Head of caudate nucleus (tissue), 42 donors: Measurements from ENCODE around the gene TRIM44.
"Not testable (repeated sequence)": the region's sequence is repeated elsewhere in the genome, so short reads cannot be mapped to it uniquely, and the experiment has no call there.

ENCODE experiments used
- DNase-seq, 42 donors: peaks; one replicate each; pipeline versions ENCODE4 v3.0.0 to v3.0.0-alpha.2; 2020 to 2021; ENCODE audit warnings: mixed read lengths in 7 of 42
- intact Hi-C: fragments of 100-400 bp; cut with DNase I; formaldehyde crosslinking; loops from one replicate; pipeline ENCODE4 v1.15.0; 2022

The TRIM44 gene

DNA sequence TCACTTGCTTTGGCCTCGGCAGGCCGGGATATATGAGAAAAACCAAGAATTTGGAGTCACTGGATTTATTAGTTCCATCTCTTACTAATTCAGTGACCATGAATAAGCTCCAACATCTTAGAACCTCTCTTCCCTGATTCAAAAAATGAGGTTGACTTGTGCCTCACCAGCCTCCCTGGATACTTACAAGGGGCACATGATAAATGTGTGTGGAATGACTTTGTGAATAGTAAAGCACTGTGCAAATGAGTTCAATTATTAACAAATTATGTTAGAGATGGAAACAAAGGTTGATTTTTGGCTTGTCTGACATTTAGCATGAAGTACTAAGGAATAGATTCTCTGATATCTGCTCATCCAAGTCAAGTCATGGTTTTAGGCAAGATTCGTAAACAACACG is 104.1 kb downstream of the TRIM44 start:
- no peak for DNase-seq

DNA sequence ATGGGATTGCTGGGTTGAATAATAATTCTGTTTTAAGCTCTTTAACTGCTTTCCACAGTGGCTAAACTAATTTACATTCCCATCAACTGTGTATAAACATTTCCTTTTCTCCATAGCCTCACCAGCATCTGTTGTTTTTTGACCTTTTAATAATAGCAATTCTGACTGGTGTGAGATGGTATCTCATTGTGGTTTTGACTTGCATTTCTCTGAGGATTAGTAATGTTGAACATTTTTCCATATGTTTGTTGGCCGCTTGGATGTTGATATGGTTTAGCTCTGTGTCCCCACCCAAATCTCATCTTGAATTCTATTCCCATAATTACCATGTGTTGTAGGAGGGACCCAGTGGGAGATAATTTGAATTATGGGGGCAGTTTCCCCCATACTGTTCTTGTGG is 107.8 kb downstream of the TRIM44 start:
- DNase-seq, intact Hi-C loops: not testable (repeated sequence)

More for the DNA sequence above, 104.1 kb downstream of the TRIM44 start:
- intact Hi-C loops = no loop called here

DNA sequence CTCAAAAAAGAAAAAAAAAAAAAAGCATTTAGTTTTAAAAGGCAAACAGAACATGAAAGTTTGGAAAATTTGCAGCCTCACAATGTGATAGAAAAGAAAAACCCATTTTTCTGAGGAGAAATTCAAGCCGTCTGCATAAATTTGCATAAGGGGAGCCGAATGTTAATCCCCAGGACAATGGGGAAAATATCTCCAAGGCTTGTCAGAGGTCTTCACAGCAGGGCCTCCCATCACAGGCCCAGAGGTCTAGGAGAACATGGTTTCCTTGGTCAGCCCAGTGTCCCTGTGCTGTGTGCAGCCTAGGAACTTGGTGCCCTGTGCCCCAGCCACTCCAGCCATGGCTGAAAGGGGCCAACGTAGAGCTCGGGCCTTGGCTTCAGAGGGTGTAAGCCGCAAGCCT is 109.1 kb downstream of the TRIM44 start:
- intact Hi-C loops = no loop called here
- DNase-seq = no peak

DNA sequence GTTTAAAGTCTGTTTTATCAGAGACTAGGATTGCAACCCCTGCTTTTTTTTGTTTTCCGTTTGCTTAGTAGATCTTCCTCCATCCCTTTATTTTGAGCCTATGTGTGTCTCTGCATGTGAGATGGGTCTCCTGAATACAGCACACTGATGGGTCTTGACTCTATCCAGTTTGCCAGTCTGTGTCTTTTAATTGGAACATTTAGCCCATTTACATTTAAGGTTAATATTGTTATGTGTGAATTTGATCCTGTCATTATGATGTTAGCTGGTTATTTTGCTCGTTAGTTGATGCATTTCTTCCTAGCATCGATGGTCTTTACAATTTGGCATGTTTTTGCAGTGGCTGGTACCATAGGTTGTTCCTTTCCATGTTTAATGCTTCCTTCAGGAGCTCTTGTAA is 114.7 kb downstream of the TRIM44 start:
- intact Hi-C loops, DNase-seq: not testable (repeated sequence)

DNA sequence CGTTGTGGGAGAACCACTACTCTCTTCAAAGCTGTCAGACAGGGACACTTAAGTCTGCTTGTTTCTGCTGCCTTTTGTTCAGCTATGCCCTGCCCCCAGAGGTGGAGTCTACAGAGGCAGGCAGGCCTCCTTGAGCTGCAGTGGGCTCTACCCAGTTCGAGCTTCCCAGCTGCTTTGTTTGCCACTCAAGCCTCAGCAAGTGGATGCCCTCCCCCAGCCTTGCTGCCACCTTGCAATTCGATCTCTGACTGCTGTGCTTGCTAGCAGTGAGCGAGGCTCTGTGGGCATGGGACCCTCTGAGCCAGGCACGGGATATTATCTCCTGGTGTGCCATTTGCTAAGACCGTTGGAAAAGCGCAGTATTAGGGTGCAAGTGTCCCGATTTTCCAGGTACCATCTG is 116.4 kb downstream of the TRIM44 start:
- intact Hi-C loops, DNase-seq: not testable (repeated sequence)

DNA sequence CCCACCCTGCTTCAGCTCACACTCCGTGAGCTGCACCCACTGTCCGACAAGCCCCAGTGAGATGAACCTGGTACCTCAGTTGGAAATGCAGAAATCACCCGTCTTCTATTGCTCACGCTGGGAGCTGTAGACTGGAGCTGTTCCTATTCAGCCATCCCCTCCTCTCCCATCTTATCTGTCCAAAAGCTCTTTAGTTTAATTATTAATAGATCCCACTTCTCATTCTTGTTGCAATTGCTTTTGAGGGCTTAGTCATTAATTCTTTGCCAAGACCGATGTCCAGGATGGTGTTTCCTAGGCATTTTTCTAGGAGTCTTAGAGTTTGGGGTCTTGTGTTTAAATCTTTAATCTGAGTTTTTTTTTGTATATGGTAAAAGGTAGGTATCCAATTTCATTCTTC is 116.8 kb downstream of the TRIM44 start:
- intact Hi-C loops = no loop called here

DNA sequence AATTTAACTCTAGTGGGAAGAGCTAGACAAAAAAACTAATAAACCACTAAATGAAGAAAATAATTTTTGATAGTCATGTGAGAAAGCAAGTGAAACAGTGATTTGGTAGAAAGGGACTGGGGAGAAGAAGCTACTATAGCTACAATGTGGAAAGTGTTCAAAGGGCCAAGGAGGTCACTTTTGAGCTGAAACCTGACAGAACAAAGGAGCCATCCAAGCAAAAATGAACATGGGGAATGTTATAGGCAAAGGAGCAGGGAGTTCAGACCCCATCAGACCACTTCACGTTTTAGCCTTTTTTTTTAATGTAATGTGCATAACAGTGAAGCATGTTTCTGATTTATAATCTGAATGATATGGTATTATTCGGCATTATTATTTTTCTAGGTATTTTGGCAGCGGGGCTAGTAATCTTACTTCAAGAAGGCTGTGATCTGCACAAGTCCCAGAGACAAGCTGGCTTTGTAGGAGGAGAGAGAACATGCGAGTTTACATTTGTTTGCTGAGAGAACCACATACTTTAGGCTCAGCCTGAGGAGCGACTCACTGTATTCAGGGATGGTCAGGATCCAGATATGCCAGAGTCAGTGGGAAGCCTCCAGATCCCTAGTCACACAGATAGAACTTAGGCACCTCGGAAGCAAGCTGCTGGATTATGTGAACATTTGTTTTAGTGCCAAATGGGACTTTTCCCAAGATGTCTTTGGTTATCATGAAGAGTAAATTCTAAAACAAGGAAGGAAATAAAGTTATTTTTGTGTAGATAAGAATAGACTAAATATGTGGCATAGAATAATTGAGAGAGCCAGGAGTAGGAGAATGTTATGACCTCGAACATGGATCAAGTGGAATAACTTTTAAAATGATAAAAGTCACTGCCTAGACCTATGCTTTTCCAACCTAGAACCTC is 118.6 kb downstream of the TRIM44 start:
- no peak for DNase-seq
- intact Hi-C loops = no loop called here

More for the DNA sequence above, 116.8 kb downstream of the TRIM44 start:
- DNase-seq = no peak

DNA sequence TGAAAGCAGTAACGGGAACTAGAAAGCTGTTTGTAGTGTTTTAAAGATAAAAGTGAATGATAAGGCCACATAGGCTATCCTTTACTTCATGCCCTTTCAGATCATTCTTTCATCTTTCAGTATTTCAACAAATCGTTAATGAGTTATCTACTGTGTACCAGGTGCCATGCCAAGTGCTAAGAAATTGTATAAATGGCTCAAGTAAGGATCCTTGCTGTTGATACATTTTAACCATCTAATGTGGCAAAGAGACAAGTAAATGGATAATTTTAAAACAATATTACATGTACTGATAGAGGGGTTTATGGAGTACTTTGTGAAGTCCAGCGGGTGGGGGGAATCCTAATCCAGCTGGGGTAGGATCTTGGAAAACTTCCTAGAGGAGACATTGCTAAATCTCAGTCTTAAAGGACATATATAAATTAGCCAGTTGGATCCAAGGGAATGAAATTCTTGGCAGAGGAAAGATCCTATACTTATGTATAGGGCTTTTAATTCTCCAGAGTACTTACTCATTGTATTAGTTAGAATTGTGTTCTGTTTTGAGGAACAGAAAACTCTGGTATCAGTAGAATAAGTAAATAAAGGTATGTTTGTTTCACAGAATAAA is 119.4 kb downstream of the TRIM44 start:
- no peak for DNase-seq

DNA sequence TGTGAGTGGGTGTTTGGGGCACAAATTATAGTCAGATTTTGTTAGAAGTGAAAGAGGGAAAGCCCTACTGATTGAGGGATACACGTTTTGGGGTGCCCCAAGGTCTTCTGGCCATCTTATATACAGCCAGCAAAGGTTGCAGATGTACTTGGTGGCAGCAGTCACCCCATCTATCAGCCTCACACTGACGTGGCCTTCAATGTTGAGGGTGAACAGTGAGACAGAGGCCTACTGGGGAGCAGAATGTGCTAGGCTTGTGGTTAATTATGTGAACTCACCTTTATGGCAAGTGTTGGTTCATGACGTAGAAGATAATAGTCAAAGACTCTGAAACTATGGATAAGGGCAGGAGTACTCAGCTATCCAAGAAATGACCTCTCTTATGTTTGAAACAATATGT is 121.2 kb downstream of the TRIM44 start:
- intact Hi-C loops = no loop called here
- DNase-seq = no peak

More for the DNA sequence above, 119.4 kb downstream of the TRIM44 start:
- intact Hi-C loops = no loop called here

DNA sequence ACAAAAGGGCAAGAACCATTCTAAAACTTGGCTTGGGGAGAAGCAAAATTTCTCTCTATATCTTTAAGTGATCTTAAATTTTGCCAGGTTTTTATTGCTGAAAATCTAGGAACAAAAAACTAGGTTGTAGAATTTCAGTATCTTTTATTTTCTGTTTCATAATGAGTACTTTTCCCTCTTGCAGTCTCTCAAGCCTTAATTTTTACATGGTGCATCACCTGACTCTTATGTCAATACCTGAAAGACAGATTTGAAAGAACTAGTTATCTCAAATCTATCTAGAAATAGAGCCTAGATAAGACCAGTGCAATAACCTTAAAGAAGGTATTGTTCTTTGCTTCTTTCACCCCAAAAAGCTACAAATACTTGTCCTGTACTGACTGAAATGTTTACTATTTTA is 122.1 kb downstream of the TRIM44 start:
- DNase-seq = no peak

DNA sequence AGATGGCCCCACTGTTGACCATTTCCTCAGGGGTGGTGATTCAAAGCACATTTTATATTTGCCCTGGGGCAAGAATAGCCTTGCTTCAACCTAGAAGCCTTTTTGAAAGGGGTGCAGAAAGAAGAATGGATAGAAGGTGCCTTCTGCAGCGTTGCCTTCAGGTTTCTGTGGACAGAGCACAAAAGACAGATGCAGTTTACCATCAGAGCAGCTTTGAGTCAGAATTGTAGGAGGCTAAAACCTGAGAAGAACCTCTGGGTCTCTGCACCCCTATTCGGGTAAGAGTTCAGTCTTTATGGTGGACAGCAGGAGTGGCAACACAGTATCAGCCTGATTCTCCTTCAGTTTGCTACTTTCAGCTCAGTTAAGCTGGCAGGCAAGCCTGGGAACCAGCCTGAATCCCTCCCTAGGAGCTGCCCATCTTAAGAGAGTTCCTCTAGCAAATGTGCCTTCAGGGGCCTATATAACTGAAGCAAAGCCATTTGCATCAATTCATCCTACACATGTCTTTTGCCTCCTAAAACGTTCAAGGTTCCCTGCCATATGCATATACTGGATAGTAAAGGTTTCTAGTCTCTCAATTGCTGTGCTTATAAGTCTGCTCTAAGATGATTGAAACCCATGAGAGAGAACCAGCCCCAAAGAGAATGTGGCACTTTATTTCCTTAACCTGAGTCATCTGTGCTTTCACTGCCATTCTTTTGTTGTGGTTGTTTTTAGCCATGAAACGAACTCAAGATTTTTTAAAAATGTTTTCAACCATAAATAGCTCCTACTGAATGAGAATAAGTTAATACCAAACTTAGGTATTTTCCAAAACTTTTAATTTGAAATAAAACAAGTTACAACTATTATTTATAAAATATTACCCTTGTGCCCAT is 123.0 kb downstream of the TRIM44 start:
- intact Hi-C loops = no loop called here
- DNase-seq = no peak

More for the DNA sequence above, 122.1 kb downstream of the TRIM44 start:
- intact Hi-C loops = no loop called here

DNA sequence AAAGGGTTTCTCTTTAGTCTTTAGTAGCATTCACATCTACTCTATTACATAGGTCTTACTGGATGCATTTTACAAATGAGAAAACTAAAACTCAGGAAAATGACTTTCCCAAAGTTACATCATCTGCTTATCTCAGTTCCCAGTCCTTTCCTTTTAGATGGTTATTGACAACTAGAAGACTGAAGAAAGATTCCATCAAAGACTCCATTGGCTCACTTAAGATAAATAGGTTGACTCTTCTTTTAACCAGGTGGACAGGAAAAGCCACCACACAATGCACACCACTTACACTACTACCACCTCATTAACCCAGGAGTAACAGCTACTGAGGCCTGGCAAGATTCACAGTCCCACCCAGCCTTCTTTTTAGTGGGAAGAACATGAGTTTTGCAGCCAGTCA is 123.6 kb downstream of the TRIM44 start:
- no peak for DNase-seq
- intact Hi-C loops = no loop called here

DNA sequence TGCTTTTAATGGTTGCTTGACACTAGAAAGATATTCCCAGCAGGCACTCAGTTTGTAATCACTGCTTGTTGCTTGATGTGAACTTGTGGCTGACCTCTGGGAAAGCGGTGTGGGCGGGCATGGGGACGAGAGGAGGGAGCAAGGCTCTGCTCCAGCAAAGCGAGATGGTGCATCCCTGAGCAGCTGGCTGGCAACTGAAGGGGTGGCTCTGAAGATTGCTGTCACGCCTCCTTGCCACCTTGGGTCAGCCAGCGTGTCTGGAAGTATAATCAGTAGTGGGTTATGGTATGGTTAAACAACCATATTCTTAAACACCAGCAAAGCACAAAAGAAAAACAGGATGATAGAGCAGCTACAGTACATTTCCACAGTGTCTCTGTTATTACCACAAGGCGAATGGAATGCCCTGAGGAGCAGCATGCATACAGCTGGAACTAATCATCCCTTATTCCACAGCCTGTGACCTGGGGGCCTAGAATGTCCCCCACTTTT is 124.5 kb downstream of the TRIM44 start:
- DNase-seq = peak in 3 of 42 donors; percentile 5 to 8 (median 7)
- intact Hi-C loops = no loop called here

DNA sequence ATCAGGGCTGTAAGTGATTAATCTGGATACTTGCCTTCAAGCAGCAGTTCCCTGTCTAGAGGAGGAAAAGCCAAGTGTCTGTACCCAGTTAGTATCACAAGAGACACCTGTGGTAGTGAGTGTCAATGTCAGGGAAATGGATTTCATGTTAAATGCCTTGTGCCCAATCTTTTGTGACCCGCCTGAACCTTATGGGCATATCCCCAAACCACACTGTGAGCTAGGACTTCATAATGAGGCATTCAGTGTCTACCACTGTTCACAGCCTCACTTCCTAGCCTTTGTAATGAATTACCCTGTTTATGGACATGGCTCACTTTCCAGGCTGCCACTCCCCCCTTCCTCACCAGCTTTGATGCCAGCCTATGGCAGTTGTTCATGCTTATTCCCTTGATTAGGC is 125.1 kb downstream of the TRIM44 start:
- intact Hi-C loops = no loop called here
- peak in 8 of 42 donors; percentile 12 to 56 (median 20) for DNase-seq

DNA sequence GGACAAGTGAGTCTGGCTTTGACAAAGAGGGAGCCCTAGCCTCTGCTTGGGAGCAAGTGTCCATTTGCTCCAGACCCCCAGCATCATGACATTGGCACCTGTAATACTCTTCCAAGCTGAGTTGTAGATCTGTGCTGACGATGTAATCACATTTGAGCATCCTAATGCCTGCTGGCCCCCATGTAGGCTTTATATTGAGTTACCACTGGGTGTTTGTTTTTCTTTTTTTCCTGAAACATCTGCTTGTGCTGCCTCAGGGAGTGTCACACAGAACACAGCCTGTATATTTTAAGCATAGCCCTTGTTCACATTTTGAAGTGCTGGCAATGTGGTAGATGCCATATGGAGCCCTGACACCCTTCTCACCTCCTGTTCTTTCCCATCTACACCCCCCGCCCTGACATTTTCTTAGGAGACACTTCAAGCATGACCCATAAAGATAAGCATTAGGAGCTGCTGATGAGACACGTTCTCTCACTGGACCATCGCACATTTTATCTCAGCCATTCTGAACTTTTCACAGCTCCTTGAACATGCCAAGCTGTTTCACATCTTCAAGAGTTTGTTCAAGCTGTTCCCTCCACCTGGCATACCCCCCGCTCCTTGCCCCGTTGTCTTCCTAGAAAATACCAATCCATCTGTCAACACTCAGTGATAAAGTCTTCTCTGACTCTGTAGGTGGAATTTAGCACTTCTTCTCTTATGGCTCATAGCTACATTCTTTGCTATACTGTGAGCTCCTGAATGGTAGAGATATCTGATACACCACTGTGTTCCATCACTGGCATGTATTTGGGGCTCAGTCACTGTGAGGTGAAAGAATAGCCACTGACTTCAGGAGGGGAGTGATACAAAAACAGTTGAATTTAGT is 128.7 kb downstream of the TRIM44 start:
- intact Hi-C loops = no loop called here
- no peak for DNase-seq

DNA sequence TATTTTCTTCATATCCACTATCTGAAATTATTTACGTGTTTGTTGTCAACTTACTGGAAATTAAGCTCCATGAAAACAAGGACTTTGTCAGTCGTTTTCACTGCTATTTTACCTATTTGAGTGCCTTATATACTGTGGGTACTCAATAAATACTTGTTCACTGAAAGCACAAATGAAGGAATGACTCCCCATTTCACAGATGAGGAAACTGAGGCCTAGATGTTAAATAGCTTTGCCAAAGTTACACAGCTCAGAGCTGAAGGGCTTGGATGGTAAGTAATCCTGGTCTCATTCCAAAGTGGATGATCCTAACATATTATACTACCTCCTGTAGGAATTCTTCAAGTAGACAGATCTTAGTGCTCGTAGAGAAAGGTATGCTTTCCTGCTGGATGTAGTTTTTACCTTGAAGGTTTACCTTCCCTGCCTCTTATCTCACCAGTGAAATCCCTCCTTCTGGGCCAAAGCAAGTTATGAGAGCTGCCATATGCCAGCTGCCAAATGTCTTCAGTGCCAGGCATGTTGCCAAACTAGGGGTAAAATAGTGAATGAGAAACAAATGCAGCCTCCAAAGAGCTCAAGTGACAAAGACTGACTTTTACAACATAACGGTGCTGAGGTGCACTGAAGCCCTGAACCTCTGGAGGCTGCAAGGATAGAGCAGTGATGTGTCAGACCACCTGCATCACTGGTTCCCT is 129.7 kb downstream of the TRIM44 start:
- DNase-seq = no peak
- intact Hi-C loops = no loop called here

DNA sequence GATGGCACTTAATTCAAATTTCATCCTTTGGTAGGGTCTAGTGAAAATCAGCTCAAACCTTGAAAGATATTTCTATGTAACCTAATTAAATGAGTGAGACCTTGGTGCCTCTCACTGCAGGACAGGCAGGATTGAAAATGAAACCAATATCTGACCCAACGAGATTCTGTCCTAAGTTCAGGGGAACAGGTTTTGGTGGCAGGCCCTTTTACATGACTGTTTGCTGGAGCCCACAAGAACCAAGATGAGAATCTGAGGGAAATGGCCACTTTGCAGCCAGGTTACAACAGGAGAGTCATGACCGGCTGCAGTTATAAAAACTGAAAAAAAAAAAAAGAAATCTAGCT is 130.2 kb downstream of the TRIM44 start:
- intact Hi-C loops = no loop called here
- no peak for DNase-seq

DNA sequence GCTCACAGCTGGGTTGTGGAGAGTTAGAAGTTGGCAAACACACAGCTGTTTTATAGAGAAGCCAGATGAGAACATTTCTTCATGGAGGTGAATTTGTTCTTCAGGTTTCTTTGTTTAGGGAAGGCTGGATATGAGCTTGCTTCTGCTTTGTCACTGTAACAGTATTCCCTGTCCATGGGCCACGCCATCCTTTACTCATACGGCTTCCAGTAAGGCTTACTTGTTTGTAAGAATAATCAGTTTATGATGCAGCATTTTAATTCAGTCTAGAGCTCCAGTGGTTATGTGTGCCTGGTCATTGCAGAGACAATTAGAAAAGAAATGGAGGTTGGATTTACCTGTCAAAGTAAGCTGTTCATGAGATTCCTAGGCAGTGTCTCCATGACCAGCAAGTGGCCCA is 131.8 kb downstream of the TRIM44 start:
- intact Hi-C loops = no loop called here
- no peak for DNase-seq
